Measurements from ENCODE around the gene PARD6G.
A peak's percentile ranks its signal among the peaks of the same experiment; 100 is the strongest.
"Not testable (repeated sequence)": the region's sequence is repeated elsewhere in the genome, so short reads cannot be mapped to it uniquely, and the experiment has no call there.

PARD6G gene

DNA sequence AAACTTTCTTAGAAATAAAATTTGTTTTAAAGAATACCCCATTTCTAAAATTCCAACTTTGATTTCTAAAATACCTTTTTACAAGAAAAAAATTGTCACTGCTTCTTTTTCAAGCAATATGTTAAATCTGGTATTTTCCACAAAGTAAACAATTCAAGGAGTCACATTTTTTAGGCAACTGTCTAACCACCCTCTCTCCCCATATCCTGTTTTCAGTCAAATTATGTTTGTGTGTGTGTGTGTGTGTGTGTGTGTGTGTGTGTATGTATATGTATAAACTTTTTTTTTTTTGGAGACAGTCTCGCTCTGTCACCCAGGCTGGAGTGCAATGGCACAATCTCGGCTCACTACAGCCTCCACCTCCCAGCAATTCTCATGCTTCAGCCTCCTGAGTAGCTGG is 79.0 kb downstream of the PARD6G start:
- no peak for DNase-seq

GRCh38 chr18:80167931-80168330 is 79.4 kb downstream of the PARD6G start:
- DNase-seq: no peak

GRCh38 chr18:80167331-80167730 is 80.0 kb downstream of the PARD6G start:
- no peak for DNase-seq

- DNase-seq: no peak
Observed at GRCh38 chr18:80166725-80167124, 80.6 kb downstream of the PARD6G start.

GRCh38 chr18:80166240-80166639 is 81.1 kb downstream of the PARD6G start:
- DNase-seq: no peak

GRCh38 chr18:80164727-80165355 is 82.5 kb downstream of the PARD6G start:
- not testable (repeated sequence) for DNase-seq

DNA sequence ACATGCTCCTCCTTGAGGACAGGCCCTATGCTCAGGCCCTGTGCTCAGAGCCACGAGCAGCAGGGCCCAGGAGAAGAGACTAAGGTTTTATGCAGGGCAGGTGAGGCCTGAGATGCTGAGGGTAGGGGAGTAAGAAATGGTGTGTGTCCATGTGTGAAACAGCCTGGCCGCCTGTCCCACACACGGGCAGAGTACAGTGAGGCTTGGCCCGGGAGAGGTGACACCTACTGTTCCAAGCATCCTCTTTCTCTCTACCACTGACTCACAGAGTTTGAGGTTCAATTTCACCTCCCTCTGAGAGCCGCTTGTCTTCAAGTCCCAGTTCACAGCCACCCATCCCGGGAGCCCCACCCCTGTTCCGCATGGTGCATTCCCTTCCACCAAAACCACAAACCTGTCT is 84.1 kb downstream of the PARD6G start:
- DNase-seq: no peak

GRCh38 chr18:80161781-80162417 is 85.4 kb downstream of the PARD6G start:
- no peak for DNase-seq

DNA sequence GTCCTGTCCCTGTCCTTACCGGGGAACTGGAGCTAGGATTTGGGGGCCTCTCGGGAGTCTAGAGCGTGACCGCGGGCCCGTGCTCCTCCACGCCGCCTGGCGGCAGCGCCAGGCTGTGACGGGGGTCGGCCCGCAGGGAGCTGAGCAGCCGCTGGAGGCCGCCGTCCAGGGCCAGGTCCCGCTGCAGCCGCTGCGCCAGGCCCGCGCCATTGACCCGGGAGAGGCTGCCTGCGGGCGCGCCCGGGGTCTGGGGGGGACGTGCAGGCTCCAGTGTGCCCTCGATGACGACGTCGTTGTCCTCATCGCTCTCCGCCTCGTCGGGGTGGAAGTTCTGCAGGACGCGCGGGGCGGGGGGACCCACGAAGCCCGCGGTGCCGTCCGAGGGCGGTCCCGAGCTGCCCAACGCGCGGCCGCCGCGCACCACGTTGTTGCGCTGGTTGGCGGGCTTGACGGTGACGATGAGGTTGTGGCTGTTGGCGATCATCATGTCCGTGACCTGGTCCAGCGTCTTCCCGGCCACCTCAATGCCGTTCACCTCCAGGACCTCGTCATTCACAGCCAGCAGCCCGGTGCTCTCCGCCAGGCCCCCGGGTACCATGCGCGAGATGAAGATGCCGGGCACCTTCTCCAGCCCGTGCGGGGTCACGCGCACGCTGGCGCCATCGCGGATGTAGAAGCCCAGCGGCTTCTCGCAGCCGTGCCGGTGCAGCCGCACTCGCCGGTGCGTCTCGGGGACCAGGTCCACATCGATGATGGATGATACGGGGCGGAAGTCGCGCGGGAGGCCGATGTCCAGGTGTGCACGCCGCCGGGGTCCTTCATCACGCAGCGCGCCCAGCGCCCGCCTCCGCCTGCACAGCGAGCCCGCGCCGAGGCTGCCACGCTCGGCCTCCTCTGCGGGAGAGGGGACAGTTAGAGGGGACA is 87.3 kb downstream of the PARD6G start:
- no peak for DNase-seq

GRCh38 chr18:80158365-80158764 is 88.9 kb downstream of the PARD6G start:
- no peak for DNase-seq

DNA sequence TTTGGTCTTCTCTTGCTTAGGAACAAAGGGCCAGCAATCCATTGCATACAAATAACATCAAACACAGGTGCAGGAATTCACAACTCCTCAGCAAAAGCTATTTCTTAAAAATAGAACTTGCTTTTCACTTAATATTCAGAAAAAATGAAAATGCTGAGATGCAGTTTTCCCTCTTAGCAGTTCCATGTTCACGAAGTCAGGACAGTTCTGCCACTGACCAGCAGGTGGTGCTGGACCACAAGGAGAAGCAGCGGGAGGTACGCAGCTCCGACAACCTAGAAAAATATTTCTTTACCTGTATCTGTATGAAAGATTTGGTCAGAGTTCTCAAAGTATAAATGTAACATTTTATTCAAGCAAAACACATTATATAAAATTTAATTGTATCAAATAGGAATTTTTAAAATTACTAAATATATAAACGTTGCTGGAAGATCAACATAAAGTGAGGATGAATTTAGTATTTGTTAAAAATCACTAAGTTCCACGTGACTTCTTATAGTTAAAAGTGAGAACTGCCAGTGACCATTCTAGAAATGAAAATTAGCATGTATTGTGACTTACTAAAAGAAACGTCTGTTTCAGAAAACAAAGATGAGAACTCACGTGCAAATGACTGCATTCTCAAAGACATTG is 89.5 kb downstream of the PARD6G start:
- DNase-seq: peak; percentile 48

- no peak for DNase-seq
Observed at GRCh38 chr18:80154293-80154692, 93.0 kb downstream of the PARD6G start.

- no peak for DNase-seq
Observed at GRCh38 chr18:80149667-80150066, 97.6 kb downstream of the PARD6G start.

DNA sequence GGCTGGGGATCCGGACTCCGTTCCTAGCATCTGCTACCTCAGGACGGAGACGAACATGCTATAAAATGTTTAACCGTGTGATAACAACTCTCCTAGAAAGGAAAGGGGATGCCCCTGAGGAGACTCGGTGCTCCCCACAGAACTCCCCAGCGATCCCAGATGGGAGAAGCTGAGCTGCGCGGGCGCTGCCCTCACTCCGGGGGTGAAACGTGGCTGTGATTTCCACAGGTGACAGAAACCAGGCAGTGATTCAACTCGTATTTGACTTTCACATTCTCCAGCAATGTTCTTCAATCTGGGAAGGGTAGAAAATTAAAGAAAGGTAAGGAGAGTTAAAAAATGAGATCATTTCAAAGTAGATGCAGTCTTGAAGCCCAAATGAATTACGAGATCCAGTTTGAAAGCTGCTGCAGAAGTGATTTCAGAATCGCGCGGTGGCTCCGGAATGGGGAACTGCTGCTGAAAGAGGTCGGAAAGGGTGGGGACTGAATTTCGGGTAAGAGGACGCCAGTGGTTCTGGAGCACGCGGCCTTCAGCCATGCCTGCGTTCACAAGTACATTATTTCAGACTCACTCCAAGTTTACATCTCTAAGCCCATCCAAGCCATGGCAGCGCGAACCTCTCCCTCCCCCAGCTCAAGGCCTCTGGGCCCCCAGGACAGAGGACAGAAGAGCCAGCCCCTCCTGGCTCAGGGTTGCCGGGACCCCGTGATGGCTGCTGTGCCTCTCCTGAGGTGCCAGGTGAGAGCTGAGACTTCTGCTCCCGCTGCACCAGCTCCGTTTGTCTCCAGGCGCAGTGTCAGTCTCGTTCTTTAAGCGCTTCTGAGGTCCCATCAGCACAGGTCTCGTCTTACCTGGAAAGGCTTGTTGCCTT is 98.8 kb downstream of the PARD6G start:
- DNase-seq: no peak

DNA sequence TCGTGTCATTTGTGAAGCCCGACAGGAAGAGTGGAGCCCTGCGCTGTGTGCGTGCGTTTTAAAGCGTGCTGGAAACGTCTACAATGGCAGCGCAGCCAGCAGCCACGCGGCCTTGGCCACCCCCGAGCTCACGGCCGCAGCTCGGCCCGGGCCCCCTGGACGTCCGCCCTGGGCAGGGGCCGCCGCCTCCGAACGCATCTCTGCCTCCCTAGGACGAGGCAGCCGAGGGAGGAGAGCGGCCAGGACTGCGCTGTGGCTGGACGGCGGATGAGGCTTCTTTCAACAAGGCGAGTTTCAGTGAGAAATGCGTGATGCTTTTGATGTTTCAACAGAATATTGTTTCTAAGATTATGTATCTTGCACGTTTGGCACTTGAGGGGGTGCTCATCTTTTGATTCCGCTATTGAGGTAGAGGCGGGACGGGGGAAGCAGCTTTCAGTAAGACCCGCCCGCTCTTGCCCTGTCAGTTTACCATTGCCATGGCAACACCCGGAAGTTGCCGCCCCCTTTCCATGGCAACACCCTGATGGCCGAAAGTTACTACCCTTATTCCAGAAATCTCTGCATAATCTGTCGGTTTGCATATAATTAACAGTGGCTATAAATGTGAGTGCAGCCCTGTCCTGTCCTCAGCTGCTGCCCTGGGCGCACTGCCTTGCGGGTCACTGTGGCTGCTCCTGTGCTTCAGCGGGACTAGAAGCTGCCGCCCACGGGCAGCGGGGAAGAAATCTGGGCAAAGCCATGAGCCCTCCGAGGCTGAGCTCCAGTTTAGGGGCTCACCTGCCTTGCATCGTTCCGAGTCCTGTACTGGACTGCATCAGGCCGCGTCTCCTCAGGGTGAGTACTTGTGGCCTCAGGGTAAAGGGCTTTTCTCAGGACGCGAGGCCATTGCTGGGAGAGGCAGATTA is 99.6 kb downstream of the PARD6G start:
- DNase-seq: peak; percentile 57

- no peak for DNase-seq
Observed at GRCh38 chr18:80147037-80147417, 100.3 kb downstream of the PARD6G start.

GRCh38 chr18:80145196-80145804 is 102.0 kb downstream of the PARD6G start:
- DNase-seq: no peak

DNA sequence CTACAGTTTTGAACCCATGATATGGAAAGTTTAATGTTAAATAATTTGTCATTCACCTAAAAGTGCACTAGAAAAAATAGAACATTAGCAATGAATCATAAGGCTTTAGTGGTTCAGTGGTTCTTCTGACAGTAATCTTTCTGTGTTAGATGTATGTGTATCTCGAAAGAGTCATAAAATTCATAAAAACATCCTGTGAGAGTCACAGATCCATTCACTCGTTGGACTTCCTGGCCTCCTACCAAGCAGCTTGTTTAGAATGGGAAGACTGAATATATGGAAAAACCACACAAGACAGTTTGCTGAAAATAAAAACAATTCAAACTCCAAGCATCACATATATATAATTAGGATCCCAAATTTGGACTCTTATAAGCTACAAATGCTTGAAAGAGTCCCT is 103.4 kb downstream of the PARD6G start:
- DNase-seq: no peak

- DNase-seq: no peak
Observed at GRCh38 chr18:80140455-80140985, 106.8 kb downstream of the PARD6G start.

GRCh38 chr18:80137976-80138375 is 109.3 kb downstream of the PARD6G start:
- DNase-seq: no peak

GRCh38 chr18:80137137-80137536 is 110.2 kb downstream of the PARD6G start:
- DNase-seq: no peak

Data from activated CD4-positive, alpha-beta T cell treated with anti-CD3 and anti-CD28 coated beads for 1 hour (primary cell).